ENCODE results near the gene MEIOSIN.

MEIOSIN gene

GRCh38 chr19:45801603-45802175 lies 68.5 kb downstream of the MEIOSIN start:
- DNase-seq (ENCODE audit: low spot score): no peak

- DNase-seq (ENCODE audit: low spot score): no peak
Measured at GRCh38 chr19:45804140-45804958, 71.1 kb downstream of the MEIOSIN start.

- DNase-seq (ENCODE audit: low spot score): no peak
Measured at GRCh38 chr19:45804959-45805230, 71.7 kb downstream of the MEIOSIN start.

GRCh38 chr19:45805719-45806118 lies 72.5 kb downstream of the MEIOSIN start:
- no peak for DNase-seq (ENCODE audit: low spot score)

- no peak for DNase-seq (ENCODE audit: low spot score)
Measured at GRCh38 chr19:45809643-45810159, 76.5 kb downstream of the MEIOSIN start.

GRCh38 chr19:45812297-45812696 lies 79.1 kb downstream of the MEIOSIN start:
- no peak for DNase-seq (ENCODE audit: low spot score)

All from iPS-NIHi11 (cell line).